Measurements from ENCODE around the gene MYO5A.
A peak's percentile ranks its signal among the peaks of the same experiment; 100 is the strongest.

MYO5A gene

DNA sequence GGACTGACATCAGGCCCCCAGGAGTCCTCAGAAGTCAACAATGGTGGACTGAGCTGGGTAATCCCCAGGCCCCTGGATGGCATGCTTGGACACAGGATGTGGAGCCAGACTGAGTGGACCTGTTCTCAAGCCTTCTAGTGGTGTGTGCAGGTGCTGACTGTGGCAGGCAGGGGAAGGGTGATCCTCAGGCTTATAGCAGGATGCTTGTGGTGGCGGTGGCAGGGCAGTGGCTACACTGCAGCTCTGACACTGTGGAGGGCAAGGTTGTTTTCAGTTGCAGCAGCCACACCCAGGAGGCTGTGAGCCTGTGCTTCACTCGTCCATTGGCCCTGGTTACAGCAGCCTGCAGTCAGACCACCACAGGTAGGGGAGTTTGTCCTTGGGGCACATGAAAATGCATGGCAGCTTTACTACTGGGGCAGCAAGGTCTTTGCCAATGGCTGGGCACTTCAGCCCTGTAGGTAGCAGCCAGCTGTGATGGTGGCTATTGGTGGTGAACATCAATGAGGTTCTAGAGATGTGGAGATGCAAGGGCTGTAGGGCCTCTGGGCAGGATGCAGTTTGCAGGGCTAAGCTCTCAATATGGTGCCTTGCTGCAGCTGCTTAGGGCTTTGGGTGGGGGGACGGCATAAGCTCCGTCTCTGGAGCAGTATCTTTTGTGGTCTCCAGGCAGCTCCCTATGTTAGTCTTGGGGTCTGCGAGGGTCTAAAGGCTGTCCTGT is 17.5 kb upstream of the MYO5A start:
- Mint-ChIP-seq H3K27me3 (ENCODE audit: low read depth) (peaks cover 4% of the 10 kb centered on the region), H3K36me3 (ENCODE audit: low read depth) (peaks cover 57% of the 10 kb centered on the region), H3K4me3 (no peak overlapping the region), H3K27ac (no peak overlapping the region), H3K9me3 (peaks cover 11% of the 10 kb centered on the region), H3K4me1 (no peaks in the 10 kb centered on the region)
- no peak for TF ChIP-seq CTCF (IDR thresholded peaks at IDR 0.05; ENCODE audit: unreplicated experiment in 3 of 3)

DNA sequence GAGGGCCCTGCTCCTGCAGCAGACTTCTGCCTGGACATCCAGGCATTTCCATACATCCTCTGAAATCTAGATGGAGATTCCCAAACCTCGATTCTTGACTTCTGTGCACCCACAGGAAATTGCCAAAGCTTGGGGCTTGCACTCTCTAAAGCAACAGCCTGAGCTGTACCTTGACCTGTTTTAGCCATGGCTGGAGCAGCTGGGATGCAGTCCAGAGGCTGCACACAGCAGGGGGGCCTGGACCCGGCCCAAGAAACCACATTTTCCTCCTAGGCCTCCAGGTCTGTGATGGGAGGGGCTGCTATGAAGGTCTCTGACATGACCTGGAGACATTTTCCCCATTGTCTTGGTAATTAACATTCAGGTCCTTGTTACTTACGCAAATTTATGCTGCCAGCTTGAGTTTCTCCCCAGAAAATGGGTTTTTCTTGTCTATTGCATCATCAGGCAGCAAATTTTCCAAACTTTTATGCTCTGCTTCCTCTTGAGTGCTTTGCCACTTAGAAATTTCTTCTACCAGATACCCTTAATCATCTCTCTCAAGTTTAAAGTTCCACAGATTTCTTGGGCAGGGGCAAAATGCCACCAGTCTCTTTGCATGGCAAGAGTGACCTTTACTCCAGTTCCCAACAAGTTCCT is 11.8 kb upstream of the MYO5A start:
- Mint-ChIP-seq H3K27ac (no peak overlapping the region), H3K4me1 (no peaks in the 10 kb centered on the region), H3K27me3 (ENCODE audit: low read depth) (peaks cover 11% of the 10 kb centered on the region), H3K36me3 (ENCODE audit: low read depth) (peaks cover 7% of the 10 kb centered on the region), H3K4me3 (no peak overlapping the region), H3K9me3 (peaks cover 25% of the 10 kb centered on the region)
- no peak for TF ChIP-seq CTCF (IDR thresholded peaks at IDR 0.05; ENCODE audit: unreplicated experiment in 3 of 3)

GRCh38 chr15:52537459-52537858 is 8.8 kb upstream of the MYO5A start:
- H3K9me3 Mint-ChIP-seq: peaks cover 19% of the 10 kb centered on the region

GRCh38 chr15:52532427-52532826 is 3.7 kb upstream of the MYO5A start:
- Mint-ChIP-seq H3K9me3 (peaks cover 3% of the 10 kb centered on the region), H3K27me3 (ENCODE audit: low read depth) (peaks cover 67% of the 10 kb centered on the region), H3K4me3 (peak overlapping the region in 1 of 3 experiments; percentile 12), H3K27ac (no peak overlapping the region), H3K36me3 (ENCODE audit: low read depth) (no peaks in the 10 kb centered on the region), H3K4me1 (peaks cover 10% of the 10 kb centered on the region)
- no peak for TF ChIP-seq CTCF (IDR thresholded peaks at IDR 0.05; ENCODE audit: unreplicated experiment in 3 of 3)

More at GRCh38 chr15:52537459-52537858, 8.8 kb upstream of the MYO5A start:
- no peak for TF ChIP-seq CTCF (IDR thresholded peaks at IDR 0.05; ENCODE audit: unreplicated experiment in 3 of 3)
- H3K4me1 Mint-ChIP-seq: no peaks in the 10 kb centered on the region
- no peak overlapping the region for H3K27ac Mint-ChIP-seq
- no peaks in the 10 kb centered on the region for H3K36me3 Mint-ChIP-seq (ENCODE audit: low read depth)
- no peak overlapping the region for H3K4me3 Mint-ChIP-seq
- peaks cover 28% of the 10 kb centered on the region for H3K27me3 Mint-ChIP-seq (ENCODE audit: low read depth)

GRCh38 chr15:52529940-52530339 is 1.3 kb upstream of the MYO5A start:
- TF ChIP-seq CTCF (IDR thresholded peaks at IDR 0.05; ENCODE audit: unreplicated experiment in 3 of 3): no peak
- peak overlapping the region; percentile 81 to 85 (median 84) for H3K4me3 Mint-ChIP-seq
- peaks cover 10% of the 10 kb centered on the region for H3K4me1 Mint-ChIP-seq
- no peaks in the 10 kb centered on the region for H3K36me3 Mint-ChIP-seq (ENCODE audit: low read depth)
- H3K9me3 Mint-ChIP-seq: peaks cover 3% of the 10 kb centered on the region
- peaks cover 79% of the 10 kb centered on the region for H3K27me3 Mint-ChIP-seq (ENCODE audit: low read depth)
- peak overlapping the region in 1 of 3 experiments; percentile 33 for H3K27ac Mint-ChIP-seq

Data from nephron (organoid).